ENCODE measurements around the gene C15orf39.
"Not testable (repeated sequence)": the region's sequence is repeated elsewhere in the genome, so short reads cannot be mapped to it uniquely, and the experiment has no call there.

C15orf39 gene

DNA sequence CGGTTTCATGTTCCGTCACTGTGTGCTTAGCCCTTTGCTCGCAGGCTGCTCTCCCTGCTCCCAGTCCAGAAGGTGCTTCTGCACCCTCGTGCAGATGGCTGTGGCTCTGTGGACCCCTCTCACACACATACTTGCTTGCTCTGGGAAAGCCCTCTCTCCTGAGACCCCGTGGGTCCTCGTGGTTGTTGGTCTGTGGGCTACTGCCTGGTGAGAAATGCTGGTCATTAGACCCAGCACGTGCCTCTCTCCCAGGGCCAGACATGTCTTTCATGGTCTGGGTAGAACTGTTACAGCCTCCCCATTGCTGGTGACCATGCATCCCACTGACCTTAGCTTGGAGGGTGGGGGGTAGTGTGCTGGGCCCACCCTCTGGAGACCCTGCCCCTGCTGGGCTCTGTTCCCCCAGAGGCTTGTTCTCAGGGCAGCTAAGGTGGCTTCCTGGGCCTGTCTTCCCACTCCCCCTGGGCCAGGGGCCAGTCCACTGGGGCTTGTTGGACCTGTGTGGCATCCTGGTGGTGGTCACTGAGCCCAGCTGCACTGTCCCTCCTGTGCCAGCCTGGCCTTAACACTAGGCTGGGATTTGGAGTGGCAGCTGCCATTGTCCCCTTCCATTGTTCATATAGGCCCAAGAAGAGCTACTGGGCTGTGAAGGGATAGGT, 10.6 kb downstream of the C15orf39 start:
- DNase-seq (ENCODE audit: low read depth in 2 of 2) = no peak

- no peak for DNase-seq (ENCODE audit: low read depth in 2 of 2)
Measured at GRCh38 chr15:75213212-75213767, 11.6 kb downstream of the C15orf39 start.

- no peak for DNase-seq (ENCODE audit: low read depth in 2 of 2)
Measured at GRCh38 chr15:75213768-75214221, 12.1 kb downstream of the C15orf39 start.

DNA sequence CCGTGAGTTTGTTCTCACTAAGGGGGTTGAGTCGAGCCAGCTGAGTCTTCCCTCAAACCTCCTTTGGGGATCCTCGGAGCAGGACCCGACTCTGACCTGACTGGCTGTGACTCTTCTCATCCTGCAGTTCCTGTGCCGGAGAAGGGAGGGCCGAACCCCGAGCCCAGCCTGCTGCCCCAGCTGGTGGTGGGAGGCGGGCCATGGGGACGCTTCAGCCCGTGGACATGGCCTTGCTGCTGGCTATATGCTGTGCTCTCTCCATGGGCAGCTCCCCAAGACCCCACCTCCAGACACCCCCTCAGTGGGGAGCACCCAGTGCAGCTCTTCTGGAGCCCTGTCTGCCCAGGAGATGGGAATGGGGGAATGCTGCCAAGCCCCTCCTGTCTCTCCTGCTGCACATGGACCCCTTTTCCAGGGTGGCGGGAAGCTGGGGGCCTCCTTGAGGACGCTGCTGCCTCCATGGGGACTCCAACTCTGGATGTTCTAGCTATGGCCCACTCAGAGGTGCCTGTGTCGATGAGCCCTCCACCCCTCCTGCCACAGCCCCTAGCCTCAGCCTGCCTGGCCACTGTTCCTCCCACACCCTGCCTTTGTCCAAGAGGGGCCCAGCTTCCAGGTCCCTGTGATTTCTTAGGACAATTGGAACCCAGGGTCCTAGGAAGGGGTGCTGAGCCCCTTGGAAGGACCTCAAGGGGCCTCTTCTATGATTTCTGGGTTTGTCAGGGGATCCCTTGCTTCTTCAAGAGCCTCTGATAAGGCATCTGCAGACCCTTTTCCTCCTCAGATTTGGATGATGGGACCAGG, 12.8 kb downstream of the C15orf39 start:
- no peak for DNase-seq (ENCODE audit: low read depth in 2 of 2)

DNA sequence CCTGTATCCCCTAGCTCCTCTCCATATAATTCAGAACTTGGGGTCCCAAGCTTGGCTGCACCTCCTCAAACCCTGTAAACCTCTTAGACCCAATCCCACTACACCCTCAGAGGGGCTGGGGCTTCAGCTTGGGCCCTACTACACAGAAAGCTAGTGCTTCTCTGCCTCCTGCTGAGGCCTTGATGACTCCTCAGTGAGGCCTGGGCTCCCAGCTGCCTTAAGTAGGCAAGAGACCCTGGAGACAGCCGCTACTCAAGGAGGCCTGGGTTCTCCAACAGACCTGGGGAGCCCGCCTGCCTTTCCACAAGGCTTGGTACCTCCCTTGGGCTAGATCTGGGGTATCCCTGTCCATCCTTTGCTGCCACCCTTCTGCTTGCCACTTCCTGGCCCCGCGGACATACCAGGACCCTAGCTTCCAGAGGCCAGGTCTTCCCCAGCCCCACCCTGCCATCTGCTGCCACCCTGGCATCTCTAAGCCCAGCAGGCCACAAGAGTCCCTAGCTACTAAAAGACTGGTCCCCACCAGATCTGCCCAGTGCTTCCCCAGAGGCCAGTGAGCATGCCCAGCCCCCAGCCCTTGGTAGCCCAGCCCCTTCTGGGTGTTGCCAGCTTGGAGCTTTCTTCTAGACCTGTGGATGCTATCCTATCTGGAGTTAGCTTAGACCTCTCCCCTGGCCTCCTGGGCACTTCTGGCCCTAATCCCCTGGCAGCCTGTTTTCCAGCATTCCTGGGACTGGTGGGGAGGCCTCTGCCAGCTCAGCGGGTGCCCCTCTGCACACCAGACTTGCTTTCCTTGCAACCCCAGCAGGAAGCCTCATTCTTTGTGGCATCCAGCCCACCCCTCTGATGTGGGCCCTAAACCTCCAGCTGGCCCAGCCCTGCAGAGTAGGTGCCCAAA, 13.7 kb downstream of the C15orf39 start:
- no peak for DNase-seq (ENCODE audit: low read depth in 2 of 2)

DNA sequence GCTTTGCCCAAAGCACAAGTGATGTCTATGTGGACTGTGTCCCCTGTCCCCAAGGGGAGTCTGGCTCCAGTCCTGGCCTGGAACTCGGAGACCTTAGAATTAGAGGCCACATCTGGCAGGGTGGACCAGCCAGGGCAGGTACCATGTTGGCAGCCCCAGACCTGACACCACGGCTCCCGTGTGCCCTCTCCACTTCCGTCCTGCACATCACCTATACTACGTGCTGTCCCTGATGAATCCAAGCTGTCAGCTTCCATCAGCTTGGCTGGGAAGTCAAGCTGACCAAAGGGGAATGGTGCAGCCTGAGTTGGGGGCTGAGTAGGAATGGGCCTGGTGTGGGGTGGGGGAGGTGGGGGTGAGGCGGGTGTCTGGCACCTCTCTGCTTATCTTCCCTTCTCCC, 15.3 kb downstream of the C15orf39 start:
- no peak for DNase-seq (ENCODE audit: low read depth in 2 of 2)

- DNase-seq (ENCODE audit: low read depth in 2 of 2) = not testable (repeated sequence)
Measured at GRCh38 chr15:75217574-75217973, 15.9 kb downstream of the C15orf39 start.

- not testable (repeated sequence) for DNase-seq (ENCODE audit: low read depth in 2 of 2)
Measured at GRCh38 chr15:75219507-75219929, 17.8 kb downstream of the C15orf39 start.

- DNase-seq (ENCODE audit: low read depth in 2 of 2) = no peak
Measured at GRCh38 chr15:75223688-75224087, 22.0 kb downstream of the C15orf39 start.

- DNase-seq (ENCODE audit: low read depth in 2 of 2) = no peak
Measured at GRCh38 chr15:75224281-75224680, 22.6 kb downstream of the C15orf39 start.

GRCh38 chr15:75225102-75225836, 23.6 kb downstream of the C15orf39 start:
- DNase-seq (ENCODE audit: low read depth in 2 of 2) = not testable (repeated sequence)

GRCh38 chr15:75225951-75226732, 24.5 kb downstream of the C15orf39 start:
- DNase-seq (ENCODE audit: low read depth in 2 of 2) = no peak

DNA sequence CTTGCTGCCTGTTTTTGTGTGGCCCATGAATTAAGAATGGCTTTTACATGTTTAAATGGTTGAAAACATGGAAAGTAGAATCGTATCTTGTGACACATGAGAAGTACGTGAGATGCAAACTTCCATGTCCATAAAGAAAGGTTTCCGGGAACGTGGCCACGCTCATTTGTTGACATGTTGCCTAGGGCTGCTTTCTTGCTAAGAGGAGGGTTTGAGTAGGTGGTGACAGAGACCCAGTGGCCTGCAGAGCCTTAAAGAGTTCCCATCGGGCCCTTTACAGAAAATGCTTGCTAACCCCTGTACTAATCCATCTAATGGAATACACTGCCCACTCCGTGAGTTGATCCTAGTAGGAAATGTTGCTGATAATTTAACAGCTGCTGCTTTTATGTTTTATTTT, 25.4 kb downstream of the C15orf39 start:
- not testable (repeated sequence) for DNase-seq (ENCODE audit: low read depth in 2 of 2)

- DNase-seq (ENCODE audit: low read depth in 2 of 2) = no peak
Measured at GRCh38 chr15:75227663-75228280, 26.1 kb downstream of the C15orf39 start.

- DNase-seq (ENCODE audit: low read depth in 2 of 2) = no peak
Measured at GRCh38 chr15:75228787-75229186, 27.1 kb downstream of the C15orf39 start.

- no peak for DNase-seq (ENCODE audit: low read depth in 2 of 2)
Measured at GRCh38 chr15:75229191-75230015, 27.7 kb downstream of the C15orf39 start.

DNA sequence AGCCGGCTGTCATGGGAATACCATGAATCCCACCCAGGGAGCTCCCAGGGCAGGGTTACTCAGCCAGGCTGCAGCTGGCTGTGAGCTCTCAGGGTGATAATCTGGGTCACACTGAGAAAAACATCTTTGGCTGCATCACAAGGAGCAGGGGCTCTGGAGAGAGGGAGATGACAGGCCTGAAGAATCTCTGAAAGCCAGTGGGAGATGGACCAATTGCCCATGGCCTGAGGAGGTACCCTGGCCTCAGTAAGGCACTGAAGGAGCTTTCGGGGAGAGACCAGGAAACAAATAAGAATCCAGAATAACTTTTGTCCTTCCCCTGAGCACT, 28.3 kb downstream of the C15orf39 start:
- no peak for DNase-seq (ENCODE audit: low read depth in 2 of 2)

GRCh38 chr15:75230551-75231371, 29.1 kb downstream of the C15orf39 start:
- DNase-seq (ENCODE audit: low read depth in 2 of 2) = no peak

Measured in stimulated activated CD4-positive, alpha-beta T cell treated with anti-CD3 and anti-CD28 coated beads, Interleukin-1b, Interleukin-23, amount 100 ng/mL, for 4 hours (primary cell).